ENCODE data around the gene SMC5. TPM values are rescaled to one million over a fixed set of nuclear protein-coding genes. Genes with fewer than 3 reads are reported as not detected.

Gene SMC5
- total RNA-seq, 1 donor from 2014 or later, result 56.2 TPM

- H3K27ac Mint-ChIP-seq, result no peak overlapping the region
- no peak for DNase-seq (ENCODE audit: low spot score in 2 of 2, unreplicated experiment in 2 of 2)
- no peaks in the 10 kb centered on the region for H3K9me3 Mint-ChIP-seq
- H3K4me1 Mint-ChIP-seq, result peaks cover 30% of the 10 kb centered on the region
- TF ChIP-seq CTCF (IDR thresholded peaks at IDR 0.05; ENCODE audit: unreplicated experiment), result no peak
- peaks cover 7% of the 10 kb centered on the region for H3K36me3 Mint-ChIP-seq
- H3K4me3 Mint-ChIP-seq, result no peak overlapping the region
- no peaks in the 10 kb centered on the region for H3K27me3 Mint-ChIP-seq (ENCODE audit: low read depth)
Observed at GRCh38 chr9:70250221-70250620, 8.6 kb upstream of the SMC5 start.

- peak overlapping the region; percentile 67 for H3K4me3 Mint-ChIP-seq
- H3K27me3 Mint-ChIP-seq (ENCODE audit: low read depth), result no peaks in the 10 kb centered on the region
- H3K9me3 Mint-ChIP-seq, result no peaks in the 10 kb centered on the region
- no peak for DNase-seq (ENCODE audit: low spot score in 2 of 2, unreplicated experiment in 2 of 2)
- H3K27ac Mint-ChIP-seq, result peak overlapping the region; percentile 98
- no peak for TF ChIP-seq CTCF (IDR thresholded peaks at IDR 0.05; ENCODE audit: unreplicated experiment)
- peaks cover 67% of the 10 kb centered on the region for H3K4me1 Mint-ChIP-seq
- H3K36me3 Mint-ChIP-seq, result no peaks in the 10 kb centered on the region
Observed at GRCh38 chr9:70255486-70255885, 3.3 kb upstream of the SMC5 start.

- H3K4me3 Mint-ChIP-seq, result peak overlapping the region; percentile 67
- H3K27ac Mint-ChIP-seq, result peak overlapping the region; percentile 98
- H3K4me1 Mint-ChIP-seq, result peaks cover 72% of the 10 kb centered on the region
Observed at GRCh38 chr9:70256123-70256551, 2.6 kb upstream of the SMC5 start.

GRCh38 chr9:70257502-70257901, 1.3 kb upstream of the SMC5 start:
- H3K27me3 Mint-ChIP-seq (ENCODE audit: low read depth), result no peaks in the 10 kb centered on the region
- peaks cover 11% of the 10 kb centered on the region for H3K36me3 Mint-ChIP-seq
- peaks cover 84% of the 10 kb centered on the region for H3K4me1 Mint-ChIP-seq
- DNase-seq (ENCODE audit: low spot score in 2 of 2, unreplicated experiment in 2 of 2), result no peak
- TF ChIP-seq CTCF (IDR thresholded peaks at IDR 0.05; ENCODE audit: unreplicated experiment), result no peak
- peak overlapping the region; percentile 99 for H3K27ac Mint-ChIP-seq
- H3K4me3 Mint-ChIP-seq, result peak overlapping the region; percentile 89
- H3K9me3 Mint-ChIP-seq, result no peaks in the 10 kb centered on the region

More at GRCh38 chr9:70256123-70256551, 2.6 kb upstream of the SMC5 start:
- TF ChIP-seq CTCF (IDR thresholded peaks at IDR 0.05; ENCODE audit: unreplicated experiment), result no peak
- DNase-seq (ENCODE audit: low spot score in 2 of 2, unreplicated experiment in 2 of 2), result no peak
- Mint-ChIP-seq H3K36me3 (no peaks in the 10 kb centered on the region), H3K9me3 (no peaks in the 10 kb centered on the region), H3K27me3 (ENCODE audit: low read depth) (no peaks in the 10 kb centered on the region)

GRCh38 chr9:70257991-70258691, 637 bp upstream of the SMC5 start:
- Mint-ChIP-seq H3K4me1 (peaks cover 84% of the 10 kb centered on the region), H3K27ac (peak overlapping the region; percentile 99)
- peak in 1 of 2 experiments; percentile 44 for DNase-seq (ENCODE audit: low spot score in 2 of 2, unreplicated experiment in 2 of 2)

More at GRCh38 chr9:70257991-70258691, 637 bp upstream of the SMC5 start:
- no peaks in the 10 kb centered on the region for H3K9me3 Mint-ChIP-seq
- H3K4me3 Mint-ChIP-seq, result peak overlapping the region; percentile 89
- no peaks in the 10 kb centered on the region for H3K27me3 Mint-ChIP-seq (ENCODE audit: low read depth)
- TF ChIP-seq CTCF (IDR thresholded peaks at IDR 0.05; ENCODE audit: unreplicated experiment), result no peak
- peaks cover 11% of the 10 kb centered on the region for H3K36me3 Mint-ChIP-seq
